ENCODE data around the gene ACYP2.

- TF ChIP-seq CTCF (IDR thresholded peaks at IDR 0.05; ENCODE audit: insufficient read depth, low read length, poor library complexity, severe bottlenecking): no peak
- no peak for TF ChIP-seq EZH2phosphoT487 (conservative IDR thresholded peaks at IDR 0.05; ENCODE audit: low read length)
Measured at GRCh38 chr2:54313147-54313546, 197.7 kb downstream of the ACYP2 start.
